ENCODE results near the gene GINS2. TPM values are rescaled to one million over a fixed set of nuclear protein-coding genes. Genes with fewer than 3 reads are reported as not detected.

GINS2 gene
- total RNA-seq, 1 experiment from 2014 or later: 20.2 TPM

DNA sequence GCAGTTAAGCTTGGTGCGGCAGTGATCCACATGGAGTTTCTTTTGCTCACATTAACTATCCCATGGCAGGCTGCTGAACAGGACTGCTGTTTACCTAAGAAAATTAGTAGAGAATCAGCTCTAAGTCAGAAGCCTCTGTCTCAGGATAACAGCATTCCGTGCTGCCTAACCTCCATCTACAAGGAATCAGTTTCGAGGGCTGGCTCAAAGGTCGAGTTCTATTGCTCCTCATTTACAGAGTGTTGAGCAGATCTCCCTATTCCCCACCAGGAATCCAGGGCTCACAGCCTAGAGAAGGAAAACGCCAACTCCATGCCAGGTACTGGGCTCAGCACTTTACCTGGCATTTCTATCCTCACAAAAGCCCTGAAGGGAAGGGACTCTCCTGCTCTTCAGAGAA, 9.9 kb downstream of the GINS2 start:
- TF ChIP-seq, protein P1, sequence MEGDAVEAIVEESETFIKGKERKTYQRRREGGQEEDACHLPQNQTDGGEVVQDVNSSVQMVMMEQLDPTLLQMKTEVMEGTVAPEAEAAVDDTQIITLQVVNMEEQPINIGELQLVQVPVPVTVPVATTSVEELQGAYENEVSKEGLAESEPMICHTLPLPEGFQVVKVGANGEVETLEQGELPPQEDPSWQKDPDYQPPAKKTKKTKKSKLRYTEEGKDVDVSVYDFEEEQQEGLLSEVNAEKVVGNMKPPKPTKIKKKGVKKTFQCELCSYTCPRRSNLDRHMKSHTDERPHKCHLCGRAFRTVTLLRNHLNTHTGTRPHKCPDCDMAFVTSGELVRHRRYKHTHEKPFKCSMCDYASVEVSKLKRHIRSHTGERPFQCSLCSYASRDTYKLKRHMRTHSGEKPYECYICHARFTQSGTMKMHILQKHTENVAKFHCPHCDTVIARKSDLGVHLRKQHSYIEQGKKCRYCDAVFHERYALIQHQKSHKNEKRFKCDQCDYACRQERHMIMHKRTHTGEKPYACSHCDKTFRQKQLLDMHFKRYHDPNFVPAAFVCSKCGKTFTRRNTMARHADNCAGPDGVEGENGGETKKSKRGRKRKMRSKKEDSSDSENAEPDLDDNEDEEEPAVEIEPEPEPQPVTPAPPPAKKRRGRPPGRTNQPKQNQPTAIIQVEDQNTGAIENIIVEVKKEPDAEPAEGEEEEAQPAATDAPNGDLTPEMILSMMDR (conservative IDR thresholded peaks at IDR 0.05): no peak
- no peak for TF ChIP-seq EZH2 (IDR thresholded peaks at IDR 0.05; ENCODE audit: low read depth)
- Histone ChIP-seq H3K27ac (no peak overlapping the region), H4K20me1 (ENCODE audit: insufficient read depth) (peaks cover 12% of the 10 kb centered on the region; the same call in 1 of the 2 replicates), H3K36me3 (ENCODE audit: low read depth) (peaks cover 8% of the 10 kb centered on the region), H3K27me3 (ENCODE audit: insufficient read depth, low read depth) (no peaks in the 10 kb centered on the region), H3K9me3 (ENCODE audit: insufficient read depth, low read depth) (no peaks in the 10 kb centered on the region), H3F3A (ENCODE audit: insufficient read depth, low read depth) (peaks cover 27% of the 10 kb centered on the region; the same call in 1 of the 2 replicates), H3K4me3 (no peak overlapping the region), H3K79me2 (ENCODE audit: low read depth) (no peaks in the 10 kb centered on the region), H3K4me2 (no peak overlapping the region), H2AFZ (no peak overlapping the region), H3K9me2 (ENCODE audit: insufficient read depth) (no peaks in the 10 kb centered on the region), H3K4me1 (replicated peaks; ENCODE audit: insufficient read depth) (no peaks in the 10 kb centered on the region)
- ChIA-PET POLR2A (ENCODE audit: unreplicated experiment) (no interaction called here), CTCF (no interaction called here)
- intact Hi-C loops (cut with micrococcal nuclease; ENCODE audit: unreplicated experiment): no loop called here
- no TSS peak for BruUV-seq (replicated peaks)
- DNase-seq: no peak

DNA sequence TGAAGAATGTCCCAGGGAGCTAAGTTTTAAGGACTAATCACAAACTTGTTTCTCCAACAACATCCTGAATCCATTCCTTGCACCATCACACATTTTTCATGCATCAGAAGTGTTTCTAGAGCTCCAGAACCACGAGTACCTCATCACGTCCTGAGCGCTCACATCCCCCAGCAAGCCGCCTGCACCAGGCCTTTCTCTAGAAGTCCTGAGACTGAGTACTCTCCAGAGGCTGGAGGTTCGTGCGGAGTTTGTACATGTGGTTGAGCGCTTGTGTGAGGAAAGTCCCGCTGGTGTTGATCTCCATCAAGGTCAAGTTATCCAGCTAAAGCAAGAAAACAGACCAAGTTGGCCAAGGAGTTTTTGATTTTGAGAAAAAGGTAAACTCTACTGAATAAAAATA, 10.7 kb downstream of the GINS2 start:
- ChIA-PET CTCF (no interaction called here), POLR2A (ENCODE audit: unreplicated experiment) (no interaction called here)
- peaks cover 9% of the 10 kb centered on the region for H3K36me3 ChIP-seq (ENCODE audit: low read depth)
- H3K4me2 ChIP-seq: no peak overlapping the region
- H3K27ac ChIP-seq: no peak overlapping the region; the same call in 1 of the 2 replicates
- BruUV-seq (replicated peaks): no TSS peak
- TF ChIP-seq, protein P1 (conservative IDR thresholded peaks at IDR 0.05): no peak
- TF ChIP-seq EZH2 (IDR thresholded peaks at IDR 0.05; ENCODE audit: low read depth): no peak
- DNase-seq: no peak
- intact Hi-C loops (cut with micrococcal nuclease; ENCODE audit: unreplicated experiment): no loop called here
- H3F3A ChIP-seq (ENCODE audit: insufficient read depth, low read depth): peaks cover 31% of the 10 kb centered on the region
- H3K9me3 ChIP-seq (ENCODE audit: insufficient read depth, low read depth): no peaks in the 10 kb centered on the region
- H2AFZ ChIP-seq: no peak overlapping the region
- no peaks in the 10 kb centered on the region for H3K9me2 ChIP-seq (ENCODE audit: insufficient read depth)
- H3K4me3 ChIP-seq: no peak overlapping the region
- no peaks in the 10 kb centered on the region for H3K27me3 ChIP-seq (ENCODE audit: insufficient read depth, low read depth)
- no peaks in the 10 kb centered on the region for H3K79me2 ChIP-seq (ENCODE audit: low read depth)
- H4K20me1 ChIP-seq (ENCODE audit: insufficient read depth): peaks cover 16% of the 10 kb centered on the region; the same call in 1 of the 2 replicates
- no peaks in the 10 kb centered on the region for H3K4me1 ChIP-seq (replicated peaks; ENCODE audit: insufficient read depth)

DNA sequence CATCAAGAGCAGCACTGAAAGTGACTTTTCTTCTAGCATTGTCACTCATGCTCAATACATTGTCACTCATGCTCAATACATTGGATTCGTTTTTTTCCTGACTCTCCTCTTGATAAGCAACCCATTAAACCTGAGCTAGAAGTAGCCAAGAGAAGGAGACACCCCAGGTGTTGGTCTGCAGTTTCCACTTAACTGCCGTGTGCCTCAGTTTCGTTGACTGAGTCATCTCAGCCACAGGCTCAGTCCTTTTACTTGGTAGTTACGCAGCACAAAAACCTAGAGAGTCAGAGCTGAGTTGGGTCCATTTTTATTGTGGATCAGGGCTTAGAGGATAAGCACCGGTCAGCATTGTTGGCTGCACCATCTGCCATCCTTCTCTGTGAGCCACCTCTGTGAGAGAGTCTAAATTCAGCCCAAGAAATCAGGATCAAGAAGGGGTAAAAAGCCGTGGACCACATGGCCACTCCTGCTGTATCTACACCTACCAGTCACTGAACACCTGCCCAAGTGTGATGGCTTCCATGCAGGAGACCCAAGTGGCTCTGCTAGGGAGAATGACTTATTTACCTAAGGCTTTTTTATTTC, 11.3 kb downstream of the GINS2 start:
- TF ChIP-seq, protein P1 (conservative IDR thresholded peaks at IDR 0.05): no peak
- TF ChIP-seq EZH2 (IDR thresholded peaks at IDR 0.05; ENCODE audit: low read depth): no peak
- H3F3A ChIP-seq (ENCODE audit: insufficient read depth, low read depth): peaks cover 31% of the 10 kb centered on the region
- DNase-seq: no peak
- H3K4me1 ChIP-seq (replicated peaks; ENCODE audit: insufficient read depth): no peaks in the 10 kb centered on the region
- no peaks in the 10 kb centered on the region for H3K79me2 ChIP-seq (ENCODE audit: low read depth)
- H4K20me1 ChIP-seq (ENCODE audit: insufficient read depth): peaks cover 21% of the 10 kb centered on the region; the same call in 1 of the 2 replicates
- no peak overlapping the region for H3K27ac ChIP-seq
- POLR2A ChIA-PET (ENCODE audit: unreplicated experiment): no interaction called here
- H3K4me2 ChIP-seq: no peak overlapping the region
- intact Hi-C loops (cut with micrococcal nuclease; ENCODE audit: unreplicated experiment): no loop called here
- CTCF ChIA-PET: no interaction called here
- H3K27me3 ChIP-seq (ENCODE audit: insufficient read depth, low read depth): no peaks in the 10 kb centered on the region
- H3K9me3 ChIP-seq (ENCODE audit: insufficient read depth, low read depth): no peaks in the 10 kb centered on the region
- H2AFZ ChIP-seq: no peak overlapping the region
- peaks cover 13% of the 10 kb centered on the region for H3K36me3 ChIP-seq (ENCODE audit: low read depth)
- H3K9me2 ChIP-seq (ENCODE audit: insufficient read depth): no peaks in the 10 kb centered on the region
- H3K4me3 ChIP-seq: no peak overlapping the region
- no TSS peak for BruUV-seq (replicated peaks)
